Thyroid gland (tissue), 4 donors: ENCODE data around the gene KIF11. TPM values are rescaled to one million over a fixed set of nuclear protein-coding genes. Genes with fewer than 3 reads are reported as not detected.
"Not testable (repeated sequence)": the region's sequence is repeated elsewhere in the genome, so short reads cannot be mapped to it uniquely, and the experiment has no call there.

Source experiments
- DNase-seq, 2 donors: peaks; one replicate each; pipeline ENCODE4 v3.0.0-alpha.2; 2019
- H3K27ac ChIP-seq, 3 donors: fragments of 200-600 bp; sonication (generic); 1 replicate in 2 of 3; 2 replicates in 1 of 3; pipeline ENCODE4 v1.5.1; 2016 to 2019; ENCODE audit warnings: mild to moderate bottlenecking in 1 of 3, moderate library complexity in 1 of 3
- H3K27me3 ChIP-seq: fragments of 200-600 bp; sonication (generic); one replicate; pipeline ENCODE4 v1.5.1; 2019
- H3K36me3 ChIP-seq, 2 donors: fragments of 200-600 bp; sonication (generic); one replicate each; pipeline ENCODE4 v1.5.1; 2016 to 2019
- H3K4me1 ChIP-seq, 2 donors: fragments of 200-600 bp; sonication (generic); one replicate each; pipeline ENCODE4 v1.5.1; 2017 to 2019
- H3K4me3 ChIP-seq, 3 donors: fragments of 200-600 bp; sonication (generic); replicated peaks in 1 of 3; 1 replicate in 2 of 3; 2 replicates in 1 of 3; pipeline ENCODE4 v1.5.1; 2016; ENCODE audit warnings: mild to moderate bottlenecking in 1 of 3
- H3K9me3 ChIP-seq: fragments of 200-600 bp; sonication (generic); one replicate; pipeline ENCODE4 v1.5.1; 2017
- POLR2A ChIP-seq, 2 donors: fragments of 450-650 bp; IDR thresholded peaks; one replicate each; pipeline ENCODE4 v1.6.1; 2017; ENCODE audit warnings: antibody characterized with exemption in 2 of 2, mild to moderate bottlenecking in 2 of 2, moderate library complexity in 1 of 2
- WGBS, 2 donors: methylation state at CpG; one replicate each; pipeline ENCODE4 v1.1.5; 2017; 5-methylcytosine and 5-hydroxymethylcytosine counted together
- intact Hi-C: fragments of 100-400 bp; cut with DNase I; formaldehyde crosslinking; loops from one replicate; pipeline ENCODE4 v1.15.1; 2023
- total RNA-seq, 4 donors: library from RNA; depleted of rRNA; stranded (reverse); fragments of >200 nt; gene quantifications; one replicate each; pipeline ENCODE4 v1.2.3, GENCODE V29; 2016
- TF ChIP-seq, protein P1 (sequence below), 6 experiments: fragments of 200-600 bp in 3 of 6; fragments of 450-650 bp in 3 of 6; sonication (generic) in 3 of 6; IDR thresholded peaks; one replicate each; pipeline ENCODE4 v1.5.1; 2016 to 2019; ENCODE audit warnings: antibody characterized with exemption in 6 of 6, mild to moderate bottlenecking in 2 of 6, inconsistent platforms in 1 of 6, moderate library complexity in 1 of 6

Gene KIF11
- total RNA-seq, 4 donors from 2014 or later, result 0.67 to 1.5 (median 1.1) TPM

- WGBS, 2 donors, result 0 to 1% methylated on average over 26 to 33 of the region's 80 CpGs
- peak within 1 kb of the TSS; percentile 32 to 97 (median 95) for H3K27ac ChIP-seq
- H3K4me3 ChIP-seq, result peak within 1 kb of the TSS; percentile 60 to 76 (median 70)
- intact Hi-C loops, result loop anchor here (5.0 to 10.0 kb wide), 2 partner anchors 57 to 311 kb away; no protein-coding TSS in a partner anchor
- H3K36me3 ChIP-seq, result no peaks in the 10 kb centered on the region
- H3K27me3 ChIP-seq, result no peaks in the 10 kb centered on the region
- TF ChIP-seq, protein P1, sequence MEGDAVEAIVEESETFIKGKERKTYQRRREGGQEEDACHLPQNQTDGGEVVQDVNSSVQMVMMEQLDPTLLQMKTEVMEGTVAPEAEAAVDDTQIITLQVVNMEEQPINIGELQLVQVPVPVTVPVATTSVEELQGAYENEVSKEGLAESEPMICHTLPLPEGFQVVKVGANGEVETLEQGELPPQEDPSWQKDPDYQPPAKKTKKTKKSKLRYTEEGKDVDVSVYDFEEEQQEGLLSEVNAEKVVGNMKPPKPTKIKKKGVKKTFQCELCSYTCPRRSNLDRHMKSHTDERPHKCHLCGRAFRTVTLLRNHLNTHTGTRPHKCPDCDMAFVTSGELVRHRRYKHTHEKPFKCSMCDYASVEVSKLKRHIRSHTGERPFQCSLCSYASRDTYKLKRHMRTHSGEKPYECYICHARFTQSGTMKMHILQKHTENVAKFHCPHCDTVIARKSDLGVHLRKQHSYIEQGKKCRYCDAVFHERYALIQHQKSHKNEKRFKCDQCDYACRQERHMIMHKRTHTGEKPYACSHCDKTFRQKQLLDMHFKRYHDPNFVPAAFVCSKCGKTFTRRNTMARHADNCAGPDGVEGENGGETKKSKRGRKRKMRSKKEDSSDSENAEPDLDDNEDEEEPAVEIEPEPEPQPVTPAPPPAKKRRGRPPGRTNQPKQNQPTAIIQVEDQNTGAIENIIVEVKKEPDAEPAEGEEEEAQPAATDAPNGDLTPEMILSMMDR (IDR thresholded peaks at IDR 0.05), result peak in 5 of 6 experiments; percentile 51 to 90 (median 77)
- peak; percentile 6 to 80 for TF ChIP-seq POLR2A (IDR thresholded peaks at IDR 0.05)
- H3K4me1 ChIP-seq, result peaks cover 21 to 22% of the 10 kb centered on the region in 2 donors
- no peaks in the 10 kb centered on the region for H3K9me3 ChIP-seq
- DNase-seq, result peak; percentile 90
Observed at GRCh38 chr10:92573798-92574547, 19.0 kb upstream of the KIF11 start, which contains the start of gene IDE. Gene IDE (minus strand): TSS chr10:92574093. CDS start chr10:92574019, 74 bp downstream.

- intact Hi-C loops, result loop anchor here (5.0 to 10.0 kb wide), 2 partner anchors 57 to 310 kb away; no protein-coding TSS in a partner anchor
- 9 to 10% methylated on average over 20 to 22 of the region's 22 CpGs for whole genome bisulfite sequencing, 2 donors
- Histone ChIP-seq H3K36me3 (no peaks in the 10 kb centered on the region), H3K27me3 (no peaks in the 10 kb centered on the region), H3K4me1 (peaks cover 21 to 22% of the 10 kb centered on the region in 2 donors), H3K4me3 (peak overlapping the region in 1 of 3 donors; percentile 70), H3K9me3 (no peaks in the 10 kb centered on the region), H3K27ac (peak overlapping the region; percentile 32 to 97 (median 95))
- TF ChIP-seq, protein P1 (IDR thresholded peaks at IDR 0.05), result peak in 3 of 6 experiments; percentile 6 to 83 (median 10)
- no peak for TF ChIP-seq POLR2A (IDR thresholded peaks at IDR 0.05)
- DNase-seq, result no peak
Observed at GRCh38 chr10:92574548-92575261, 18.2 kb upstream of the KIF11 start.

- Histone ChIP-seq H3K27ac (no peak overlapping the region), H3K27me3 (no peaks in the 10 kb centered on the region), H3K9me3 (no peaks in the 10 kb centered on the region), H3K4me1 (peaks cover 21 to 22% of the 10 kb centered on the region in 2 donors), H3K4me3 (no peak overlapping the region), H3K36me3 (no peaks in the 10 kb centered on the region)
- DNase-seq, result no peak
- intact Hi-C loops, result loop anchor here (10.0 kb wide), 1 partner anchor 309 kb away; no protein-coding TSS in a partner anchor
- TF ChIP-seq POLR2A (IDR thresholded peaks at IDR 0.05), result no peak
Observed at GRCh38 chr10:92575961-92576360, 17.0 kb upstream of the KIF11 start.

GRCh38 chr10:92582347-92582746 lies 10.6 kb upstream of the KIF11 start:
- intact Hi-C loops, H3K36me3 ChIP-seq, H3K9me3 ChIP-seq, H3K27me3 ChIP-seq, DNase-seq, H3K4me1 ChIP-seq, H3K4me3 ChIP-seq, H3K27ac ChIP-seq: not testable (repeated sequence)
- 95 to 99% methylated on average over 6 of the region's 6 CpGs for WGBS, 2 donors

DNA sequence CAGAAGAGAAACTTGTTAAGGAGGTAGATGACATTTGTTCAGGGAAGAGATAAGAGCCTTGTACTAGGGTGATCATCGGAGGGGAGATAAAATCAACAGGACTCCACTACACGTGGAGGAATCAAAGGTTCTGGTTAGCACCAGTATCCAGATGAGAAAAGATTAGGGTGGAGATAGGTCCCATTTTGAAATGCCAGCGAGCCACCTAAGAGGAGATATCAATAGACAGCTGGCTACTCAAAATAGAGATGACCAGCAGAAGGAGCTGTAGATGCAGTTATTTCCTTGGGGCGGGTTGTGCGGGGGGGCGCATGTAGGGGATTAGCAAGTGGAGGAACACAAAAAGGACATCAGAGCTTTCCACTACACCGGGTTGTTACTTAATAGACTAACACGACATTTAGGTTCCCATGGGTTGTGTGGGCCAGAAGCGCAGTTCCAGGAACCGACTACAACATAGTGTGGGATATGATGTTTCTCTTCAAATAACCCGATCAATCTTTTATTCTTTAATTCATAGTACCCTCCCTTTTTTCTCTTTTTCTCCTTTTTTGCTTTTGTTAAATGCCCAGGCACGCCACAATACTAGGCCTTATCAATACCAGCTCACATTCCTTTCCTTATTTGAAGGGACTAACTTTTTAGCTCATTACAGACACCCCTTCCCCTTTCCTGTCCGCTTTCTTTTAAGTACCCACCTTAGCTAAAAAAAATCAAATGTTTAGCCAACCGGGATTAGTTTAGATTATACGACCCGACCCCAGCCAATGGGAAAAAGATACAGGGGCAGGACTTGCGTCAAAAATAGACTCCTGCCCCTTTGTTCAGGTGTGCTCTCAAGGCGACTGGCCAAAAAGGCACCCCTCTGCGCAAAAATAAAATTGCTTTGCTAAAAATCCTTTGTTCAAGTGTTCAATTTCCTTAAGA lies 2.0 kb upstream of the KIF11 start:
- Histone ChIP-seq H3K4me1 (peaks cover 9 to 22% of the 10 kb centered on the region in 2 donors), H3K27me3 (no peaks in the 10 kb centered on the region), H3K36me3 (no peaks in the 10 kb centered on the region), H3K27ac (peak overlapping the region; percentile 89 to 93 (median 90)), H3K4me3 (peak overlapping the region in 1 of 3 donors; percentile 47), H3K9me3 (no peaks in the 10 kb centered on the region)
- intact Hi-C loops, result loop anchor here (10.0 kb wide), 1 partner anchor 94 kb away; the partner anchor contains the start of gene HHEX
- DNase-seq, result peak; percentile 43 to 55
- TF ChIP-seq, protein P1 (IDR thresholded peaks at IDR 0.05), result peak in 1 of 6 experiments; percentile 23
- TF ChIP-seq POLR2A (IDR thresholded peaks at IDR 0.05), result no peak
- 39 to 46% methylated on average over 19 of the region's 19 CpGs for WGBS, 2 donors
